Peyer's patch (tissue), 4 donors: ENCODE results near the gene XYLT1.

Experiments used
- CTCF ChIP-seq, 6 experiments: fragments of 450-650 bp in 4 of 6; fragments of 200-600 bp in 2 of 6; sonication (generic) in 1 of 6; IDR thresholded peaks; one replicate each; pipeline ENCODE4 v1.5.1; 2017 to 2019; ENCODE audit warnings: antibody characterized with exemption in 6 of 6, mild to moderate bottlenecking in 3 of 6, moderate library complexity in 1 of 6
- POLR2A ChIP-seq, 2 donors: fragments of 450-650 bp; IDR thresholded peaks; one replicate each; pipeline ENCODE4 v1.5.1; 2017; ENCODE audit warnings: antibody characterized with exemption in 2 of 2, mild to moderate bottlenecking in 2 of 2, moderate library complexity in 2 of 2

- no peak for TF ChIP-seq POLR2A (IDR thresholded peaks at IDR 0.05)
- peak in 1 of 6 experiments; percentile 7 for TF ChIP-seq CTCF (IDR thresholded peaks at IDR 0.05)
Observed at GRCh38 chr16:17375461-17376304, 95.1 kb downstream of the XYLT1 start.
